Neural cell (in vitro differentiated cells): ENCODE data around the gene TXLNB.

Experiments
- EZH2 ChIP-seq: fragments of 200-600, 300-800 bp; shearing (Covaris generic), sonication (generic); IDR thresholded peaks from 2 replicates; pipeline ENCODE4 v1.6.1; 2014; ENCODE audit warnings: antibody characterized with exemption, low read length, borderline replicate concordance, mild to moderate bottlenecking; ENCODE audit not compliant: insufficient read depth, poor library complexity, severe bottlenecking
- POLR2AphosphoS5 ChIP-seq: IDR thresholded peaks from 2 replicates; pipeline ENCODE4 v1.6.1; 2012
- TF ChIP-seq, protein P1 (sequence below): fragments of 450-650 bp; IDR thresholded peaks from 2 replicates; pipeline ENCODE4 v1.5.1; 2014; ENCODE audit warnings: antibody characterized with exemption, mild to moderate bottlenecking, moderate library complexity; ENCODE audit not compliant: poor library complexity, severe bottlenecking

DNA sequence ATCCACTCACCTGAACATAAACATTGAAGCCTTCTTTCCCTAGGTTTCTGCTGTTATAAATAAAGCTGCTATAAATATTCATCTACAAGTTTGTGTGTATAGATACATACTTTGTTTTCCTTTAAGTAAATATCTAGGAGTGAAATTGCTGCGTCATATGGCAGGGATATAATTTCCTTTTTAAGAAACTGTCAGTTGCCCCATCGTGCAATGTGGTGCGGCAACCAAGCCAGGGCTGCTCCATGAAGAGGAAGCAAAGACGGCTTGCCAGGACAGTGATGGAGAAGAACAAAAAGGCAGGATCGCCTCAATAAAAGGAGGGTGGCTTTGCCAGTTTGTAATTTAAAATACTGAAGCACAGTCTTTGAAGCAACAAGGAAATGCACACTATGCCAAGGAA lies 46.0 kb upstream of the TXLNB start:
- no peak for TF ChIP-seq POLR2AphosphoS5
- TF ChIP-seq, protein P1, sequence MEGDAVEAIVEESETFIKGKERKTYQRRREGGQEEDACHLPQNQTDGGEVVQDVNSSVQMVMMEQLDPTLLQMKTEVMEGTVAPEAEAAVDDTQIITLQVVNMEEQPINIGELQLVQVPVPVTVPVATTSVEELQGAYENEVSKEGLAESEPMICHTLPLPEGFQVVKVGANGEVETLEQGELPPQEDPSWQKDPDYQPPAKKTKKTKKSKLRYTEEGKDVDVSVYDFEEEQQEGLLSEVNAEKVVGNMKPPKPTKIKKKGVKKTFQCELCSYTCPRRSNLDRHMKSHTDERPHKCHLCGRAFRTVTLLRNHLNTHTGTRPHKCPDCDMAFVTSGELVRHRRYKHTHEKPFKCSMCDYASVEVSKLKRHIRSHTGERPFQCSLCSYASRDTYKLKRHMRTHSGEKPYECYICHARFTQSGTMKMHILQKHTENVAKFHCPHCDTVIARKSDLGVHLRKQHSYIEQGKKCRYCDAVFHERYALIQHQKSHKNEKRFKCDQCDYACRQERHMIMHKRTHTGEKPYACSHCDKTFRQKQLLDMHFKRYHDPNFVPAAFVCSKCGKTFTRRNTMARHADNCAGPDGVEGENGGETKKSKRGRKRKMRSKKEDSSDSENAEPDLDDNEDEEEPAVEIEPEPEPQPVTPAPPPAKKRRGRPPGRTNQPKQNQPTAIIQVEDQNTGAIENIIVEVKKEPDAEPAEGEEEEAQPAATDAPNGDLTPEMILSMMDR = no peak
- TF ChIP-seq EZH2 = no peak
